ENCODE results near the gene PCDH8. TPM values are rescaled to one million over a fixed set of nuclear protein-coding genes. Genes with fewer than 3 reads are reported as not detected.

Gene PCDH8
- total and polyA plus RNA-seq, 2 experiments from 2014 or later: 0.36 to 1.7 TPM

DNA sequence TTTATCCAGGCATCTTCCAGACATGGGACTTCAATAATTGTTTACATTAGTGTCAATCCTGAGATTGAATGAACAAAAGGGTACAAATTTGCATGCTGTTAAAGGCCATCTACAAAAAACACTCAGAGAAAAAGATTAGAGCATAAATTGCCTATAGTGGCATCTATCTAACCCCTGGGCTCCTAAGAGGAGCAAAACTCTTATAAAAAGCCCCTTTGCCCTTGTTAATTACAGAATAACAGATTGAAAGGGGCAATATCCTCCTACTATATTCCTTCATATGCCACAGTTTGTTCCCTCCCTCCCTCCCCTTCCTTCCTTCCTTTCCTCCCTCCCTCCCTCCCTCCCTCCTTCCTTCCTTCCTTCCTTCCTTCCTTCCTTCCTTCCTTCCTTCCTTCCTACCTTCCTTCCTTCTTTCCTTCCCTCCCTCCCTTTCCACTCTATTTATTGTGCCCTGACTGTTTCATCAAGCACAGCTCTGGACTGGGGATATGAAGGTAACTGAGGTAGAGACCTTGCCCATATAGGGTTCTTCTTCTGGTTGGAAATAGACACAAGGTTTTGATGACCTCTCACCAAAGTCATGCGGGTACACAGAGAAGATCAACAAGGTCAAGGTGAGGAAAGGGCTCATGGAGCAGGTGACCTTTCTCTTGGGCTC, 49.5 kb downstream of the PCDH8 start (continued):
- TF ChIP-seq, protein P1, sequence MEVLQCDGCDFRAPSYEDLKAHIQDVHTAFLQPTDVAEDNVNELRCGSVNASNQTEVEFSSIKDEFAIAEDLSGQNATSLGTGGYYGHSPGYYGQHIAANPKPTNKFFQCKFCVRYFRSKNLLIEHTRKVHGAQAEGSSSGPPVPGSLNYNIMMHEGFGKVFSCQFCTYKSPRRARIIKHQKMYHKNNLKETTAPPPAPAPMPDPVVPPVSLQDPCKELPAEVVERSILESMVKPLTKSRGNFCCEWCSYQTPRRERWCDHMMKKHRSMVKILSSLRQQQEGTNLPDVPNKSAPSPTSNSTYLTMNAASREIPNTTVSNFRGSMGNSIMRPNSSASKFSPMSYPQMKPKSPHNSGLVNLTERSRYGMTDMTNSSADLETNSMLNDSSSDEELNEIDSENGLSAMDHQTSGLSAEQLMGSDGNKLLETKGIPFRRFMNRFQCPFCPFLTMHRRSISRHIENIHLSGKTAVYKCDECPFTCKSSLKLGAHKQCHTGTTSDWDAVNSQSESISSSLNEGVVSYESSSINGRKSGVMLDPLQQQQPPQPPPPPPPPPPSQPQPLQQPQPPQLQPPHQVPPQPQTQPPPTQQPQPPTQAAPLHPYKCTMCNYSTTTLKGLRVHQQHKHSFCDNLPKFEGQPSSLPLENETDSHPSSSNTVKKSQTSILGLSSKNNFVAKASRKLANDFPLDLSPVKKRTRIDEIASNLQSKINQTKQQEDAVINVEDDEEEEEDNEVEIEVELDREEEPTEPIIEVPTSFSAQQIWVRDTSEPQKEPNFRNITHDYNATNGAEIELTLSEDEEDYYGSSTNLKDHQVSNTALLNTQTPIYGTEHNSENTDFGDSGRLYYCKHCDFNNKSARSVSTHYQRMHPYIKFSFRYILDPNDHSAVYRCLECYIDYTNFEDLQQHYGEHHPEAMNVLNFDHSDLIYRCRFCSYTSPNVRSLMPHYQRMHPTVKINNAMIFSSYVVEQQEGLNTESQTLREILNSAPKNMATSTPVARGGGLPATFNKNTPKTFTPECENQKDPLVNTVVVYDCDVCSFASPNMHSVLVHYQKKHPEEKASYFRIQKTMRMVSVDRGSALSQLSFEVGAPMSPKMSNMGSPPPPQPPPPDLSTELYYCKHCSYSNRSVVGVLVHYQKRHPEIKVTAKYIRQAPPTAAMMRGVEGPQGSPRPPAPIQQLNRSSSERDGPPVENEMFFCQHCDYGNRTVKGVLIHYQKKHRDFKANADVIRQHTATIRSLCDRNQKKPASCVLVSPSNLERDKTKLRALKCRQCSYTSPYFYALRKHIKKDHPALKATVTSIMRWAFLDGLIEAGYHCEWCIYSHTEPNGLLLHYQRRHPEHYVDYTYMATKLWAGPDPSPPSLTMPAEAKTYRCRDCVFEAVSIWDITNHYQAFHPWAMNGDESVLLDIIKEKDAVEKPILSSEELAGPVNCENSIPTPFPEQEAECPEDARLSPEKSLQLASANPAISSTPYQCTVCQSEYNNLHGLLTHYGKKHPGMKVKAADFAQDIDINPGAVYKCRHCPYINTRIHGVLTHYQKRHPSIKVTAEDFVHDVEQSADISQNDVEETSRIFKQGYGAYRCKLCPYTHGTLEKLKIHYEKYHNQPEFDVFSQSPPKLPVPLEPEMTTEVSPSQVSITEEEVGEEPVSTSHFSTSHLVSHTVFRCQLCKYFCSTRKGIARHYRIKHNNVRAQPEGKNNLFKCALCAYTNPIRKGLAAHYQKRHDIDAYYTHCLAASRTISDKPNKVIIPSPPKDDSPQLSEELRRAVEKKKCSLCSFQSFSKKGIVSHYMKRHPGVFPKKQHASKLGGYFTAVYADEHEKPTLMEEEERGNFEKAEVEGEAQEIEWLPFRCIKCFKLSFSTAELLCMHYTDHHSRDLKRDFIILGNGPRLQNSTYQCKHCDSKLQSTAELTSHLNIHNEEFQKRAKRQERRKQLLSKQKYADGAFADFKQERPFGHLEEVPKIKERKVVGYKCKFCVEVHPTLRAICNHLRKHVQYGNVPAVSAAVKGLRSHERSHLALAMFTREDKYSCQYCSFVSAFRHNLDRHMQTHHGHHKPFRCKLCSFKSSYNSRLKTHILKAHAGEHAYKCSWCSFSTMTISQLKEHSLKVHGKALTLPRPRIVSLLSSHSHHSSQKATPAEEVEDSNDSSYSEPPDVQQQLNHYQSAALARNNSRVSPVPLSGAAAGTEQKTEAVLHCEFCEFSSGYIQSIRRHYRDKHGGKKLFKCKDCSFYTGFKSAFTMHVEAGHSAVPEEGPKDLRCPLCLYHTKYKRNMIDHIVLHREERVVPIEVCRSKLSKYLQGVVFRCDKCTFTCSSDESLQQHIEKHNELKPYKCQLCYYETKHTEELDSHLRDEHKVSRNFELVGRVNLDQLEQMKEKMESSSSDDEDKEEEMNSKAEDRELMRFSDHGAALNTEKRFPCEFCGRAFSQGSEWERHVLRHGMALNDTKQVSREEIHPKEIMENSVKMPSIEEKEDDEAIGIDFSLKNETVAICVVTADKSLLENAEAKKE (CRISPR knock-in tag; IDR thresholded peaks at IDR 0.05): no peak

DNA sequence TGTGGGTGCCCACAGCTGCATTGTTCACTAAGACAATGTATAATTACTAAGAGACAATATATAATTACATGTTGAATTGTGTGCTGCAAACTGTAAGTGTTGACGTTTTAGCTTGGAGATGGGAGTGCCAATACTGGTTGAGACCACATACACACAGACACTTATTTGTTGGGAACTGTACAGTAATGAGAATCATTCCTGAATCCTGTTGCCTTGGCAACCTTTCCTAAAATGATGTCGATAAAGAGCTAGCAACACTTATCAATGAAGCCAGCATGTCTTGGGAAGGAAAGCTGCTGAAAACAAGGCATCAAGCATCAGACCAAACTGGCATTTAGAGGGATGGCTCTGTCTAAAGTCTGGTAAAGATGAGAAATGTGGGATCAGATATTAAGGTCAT, 51.3 kb downstream of the PCDH8 start:
- no peak overlapping the region for H3K27ac Mint-ChIP-seq
- DNase-seq (ENCODE audit: low spot score) (no peak), ATAC-seq (no peak)
- H3K4me1 Mint-ChIP-seq: no peaks in the 10 kb centered on the region; the same call in 1 of the 3 replicates
- no peaks in the 10 kb centered on the region for H4K20me1 ChIP-seq (replicated peaks; ENCODE audit: insufficient read depth)
- H3K4me2 ChIP-seq: no peak overlapping the region
- no peak overlapping the region for H3K4me3 ChIP-seq
- no peaks in the 10 kb centered on the region for H3K9me3 Mint-ChIP-seq
- H3K79me2 ChIP-seq (replicated peaks; ENCODE audit: insufficient read depth): no peaks in the 10 kb centered on the region
- H3K4me1 ChIP-seq (ENCODE audit: insufficient read depth): 0 out of 2 replicates have a peak, but pooled peaks cover 5% of the 10 kb centered on the region
- no peak overlapping the region for H3K4me3 Mint-ChIP-seq
- no peaks in the 10 kb centered on the region for H3K27me3 ChIP-seq (ENCODE audit: insufficient read depth)
- no peaks in the 10 kb centered on the region for H3K36me3 ChIP-seq (ENCODE audit: insufficient read depth)
- TF ChIP-seq ZNF331 (CRISPR knock-in tag; IDR thresholded peaks at IDR 0.05; ENCODE audit: low read depth) (no peak), JUNB (IDR thresholded peaks at IDR 0.05; ENCODE audit: unreplicated experiment) (no peak), ZNF114 (CRISPR knock-in tag; IDR thresholded peaks at IDR 0.05) (no peak), NANOG (IDR thresholded peaks at IDR 0.05; ENCODE audit: borderline replicate concordance) (no peak), EZH2phosphoT487 (IDR thresholded peaks at IDR 0.05; ENCODE audit: unreplicated experiment) (no peak), STAT1 (IDR thresholded peaks at IDR 0.05; ENCODE audit: unreplicated experiment) (no peak), CREB1 (CRISPR knock-in tag; IDR thresholded peaks at IDR 0.05; ENCODE audit: low read depth) (no peak)
- TF ChIP-seq, protein P2, sequence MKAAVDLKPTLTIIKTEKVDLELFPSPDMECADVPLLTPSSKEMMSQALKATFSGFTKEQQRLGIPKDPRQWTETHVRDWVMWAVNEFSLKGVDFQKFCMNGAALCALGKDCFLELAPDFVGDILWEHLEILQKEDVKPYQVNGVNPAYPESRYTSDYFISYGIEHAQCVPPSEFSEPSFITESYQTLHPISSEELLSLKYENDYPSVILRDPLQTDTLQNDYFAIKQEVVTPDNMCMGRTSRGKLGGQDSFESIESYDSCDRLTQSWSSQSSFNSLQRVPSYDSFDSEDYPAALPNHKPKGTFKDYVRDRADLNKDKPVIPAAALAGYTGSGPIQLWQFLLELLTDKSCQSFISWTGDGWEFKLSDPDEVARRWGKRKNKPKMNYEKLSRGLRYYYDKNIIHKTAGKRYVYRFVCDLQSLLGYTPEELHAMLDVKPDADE (IDR thresholded peaks at IDR 0.05): no peak
- H3K9me2 ChIP-seq (ENCODE audit: insufficient read depth): no peaks in the 10 kb centered on the region; the same call in 1 of the 2 replicates
- H3K27ac ChIP-seq (ENCODE audit: low read depth): no peak overlapping the region
- H3K27me3 Mint-ChIP-seq (ENCODE audit: insufficient read depth, low read depth, poor library complexity): peaks cover 3% of the 10 kb centered on the region
- no peaks in the 10 kb centered on the region for H3F3A ChIP-seq (replicated peaks; ENCODE audit: low read depth)
- no peak overlapping the region for H2AFZ ChIP-seq
- no peaks in the 10 kb centered on the region for H3K36me3 Mint-ChIP-seq (ENCODE audit: low read depth)
